Activated CD4-positive, alpha-beta T cell treated with anti-CD3 and anti-CD28 coated beads, Interleukin-2, amount 10 ng/mL, durations not matched to agents 7 days and 5 days (primary cell): Measurements from ENCODE around the gene VAMP1. TPM values are rescaled to one million over a fixed set of nuclear protein-coding genes. Genes with fewer than 3 reads are reported as not detected.
A peak's percentile ranks its signal among the peaks of the same experiment; 100 is the strongest.
"Not testable (repeated sequence)": the region's sequence is repeated elsewhere in the genome, so short reads cannot be mapped to it uniquely, and the experiment has no call there.

Experiments
- CTCF ChIA-PET: fragments of 350-600 bp; sonication (Branson Sonifier 250); formaldehyde crosslinking; loops from one replicate; lab custom pipeline; 2021; ENCODE audit warnings: antibody characterized with exemption; lab: Charles Lee
- POLR2A ChIA-PET: fragments of 350-600 bp; sonication (Branson Sonifier 250); formaldehyde crosslinking; loops from one replicate; lab custom pipeline; 2021; ENCODE audit warnings: antibody characterized with exemption; lab: Charles Lee
- DNase-seq: peaks from one replicate; pipeline ENCODE4 v3.0.0-alpha.2; 2020
- H3K27ac Mint-ChIP-seq: one replicate; pipeline ENCODE4 v1.8.0; 2021; ENCODE audit warnings: mild to moderate bottlenecking, moderate library complexity, mixed read lengths
- H3K27me3 Mint-ChIP-seq: one replicate; pipeline ENCODE4 v1.8.0; 2021; ENCODE audit warnings: mixed read lengths
- H3K36me3 Mint-ChIP-seq: one replicate; pipeline ENCODE4 v1.8.0; 2021; ENCODE audit warnings: low read depth, mixed read lengths
- H3K4me1 Mint-ChIP-seq: one replicate; pipeline ENCODE4 v1.8.0; 2021; ENCODE audit warnings: mixed read lengths
- H3K4me3 Mint-ChIP-seq: one replicate; pipeline ENCODE4 v1.8.0; 2021; ENCODE audit warnings: mild to moderate bottlenecking, moderate library complexity, mixed read lengths
- H3K9me3 Mint-ChIP-seq: one replicate; pipeline ENCODE4 v1.8.0; 2021; ENCODE audit warnings: mixed read lengths
- total RNA-seq, 2 experiments: library from RNA; stranded (reverse); gene quantifications; one replicate each; pipeline ENCODE4 v1.2.3, GENCODE V29; 2021

VAMP1 gene
- total RNA-seq, 2 experiments from 2014 or later: 61.4 to 73.4 TPM

- POLR2A ChIA-PET: interaction anchor here (1.3 kb wide), 1 partner anchor 106 kb away, joined by 3 read pairs; the partner anchor contains the start of gene GAPDH
- H3K27ac Mint-ChIP-seq: peak overlapping the region; percentile 89
- not testable (repeated sequence) for H3K27me3 Mint-ChIP-seq, DNase-seq, H3K36me3 Mint-ChIP-seq, H3K9me3 Mint-ChIP-seq, H3K4me3 Mint-ChIP-seq
- CTCF ChIA-PET: interaction anchor here (0.6 to 3.1 kb wide), 7 partner anchors 8 to 112 kb away, joined by 3 to 18 read pairs (median 4); partner anchors contain the start of gene TAPBPL
- peaks cover 72% of the 10 kb centered on the region for H3K4me1 Mint-ChIP-seq
These were observed 42.7 kb downstream of the VAMP1 start for GRCh38 chr12:6427796-6428195.

- Mint-ChIP-seq H3K36me3 (no peaks in the 10 kb centered on the region), H3K27ac (peak overlapping the region; percentile 89), H3K9me3 (no peaks in the 10 kb centered on the region), H3K4me1 (peaks cover 69% of the 10 kb centered on the region), H3K4me3 (peak overlapping the region; percentile 42), H3K27me3 (no peaks in the 10 kb centered on the region)
- ChIA-PET CTCF (interaction anchor here (1.0 to 3.1 kb wide), 11 partner anchors 8 to 114 kb away, joined by 3 to 18 read pairs (median 4); partner anchors contain the start of gene TAPBPL), POLR2A (interaction anchor here (1.3 kb wide), 1 partner anchor 107 kb away, joined by 3 read pairs; the partner anchor contains the start of gene GAPDH)
- DNase-seq: peak; percentile 86
These were observed 43.4 kb downstream of the VAMP1 start for GRCh38 chr12:6426882-6427671.

- Mint-ChIP-seq H3K27ac (peak overlapping the region; percentile 89), H3K4me3 (no peak overlapping the region), H3K27me3 (peaks cover under 1% of the 10 kb centered on the region), H3K4me1 (peaks cover 61% of the 10 kb centered on the region), H3K9me3 (no peaks in the 10 kb centered on the region), H3K36me3 (no peaks in the 10 kb centered on the region)
- ChIA-PET POLR2A (interaction anchor here (0.6 to 0.7 kb wide), 2 partner anchors 67 to 93 kb away, joined by 3 read pairs; partner anchors contain the start of gene MRPL51), CTCF (interaction anchor here (0.6 to 3.1 kb wide), 14 partner anchors 9 to 139 kb away, joined by 3 to 18 read pairs (median 5); partner anchors contain the start of genes GAPDH, MRPL51, TAPBPL and VAMP1)
- no peak for DNase-seq
These were observed 44.6 kb downstream of the VAMP1 start for GRCh38 chr12:6425590-6426531.

GRCh38 chr12:6424866-6425265 is 45.6 kb downstream of the VAMP1 start:
- H3K27ac Mint-ChIP-seq: peak overlapping the region; percentile 78
- peaks cover 2% of the 10 kb centered on the region for H3K27me3 Mint-ChIP-seq
- H3K4me1 Mint-ChIP-seq: peaks cover 52% of the 10 kb centered on the region
- H3K36me3 Mint-ChIP-seq: no peaks in the 10 kb centered on the region
- CTCF ChIA-PET: interaction anchor here (1.3 to 3.1 kb wide), 13 partner anchors 14 to 115 kb away, joined by 3 to 21 read pairs (median 12); partner anchors contain the start of genes GAPDH, MRPL51 and VAMP1
- no peak overlapping the region for H3K4me3 Mint-ChIP-seq
- no peaks in the 10 kb centered on the region for H3K9me3 Mint-ChIP-seq
- POLR2A ChIA-PET: interaction anchor here (1.0 to 1.5 kb wide), 2 partner anchors 37 to 40 kb away, joined by 3 to 10 read pairs; no protein-coding TSS in a partner anchor
- DNase-seq: no peak

- Mint-ChIP-seq H3K4me3 (no peak overlapping the region), H3K36me3 (no peaks in the 10 kb centered on the region), H3K9me3 (no peaks in the 10 kb centered on the region), H3K4me1 (peaks cover 48% of the 10 kb centered on the region), H3K27ac (no peak overlapping the region), H3K27me3 (peaks cover 2% of the 10 kb centered on the region)
- POLR2A ChIA-PET: interaction anchor here (0.7 to 1.5 kb wide), 3 partner anchors 38 to 114 kb away, joined by 3 to 10 read pairs (median 3); no protein-coding TSS in a partner anchor
- CTCF ChIA-PET: interaction anchor here (0.6 to 3.1 kb wide), 32 partner anchors 10 to 178 kb away, joined by 3 to 21 read pairs (median 4); partner anchors contain the start of genes CD27, GAPDH, MRPL51 and NOP2
- no peak for DNase-seq
These were observed 46.5 kb downstream of the VAMP1 start for GRCh38 chr12:6424008-6424347.

GRCh38 chr12:6423267-6424007 is 47.0 kb downstream of the VAMP1 start:
- peaks cover 47% of the 10 kb centered on the region for H3K4me1 Mint-ChIP-seq
- POLR2A ChIA-PET: interaction anchor here (0.7 to 1.5 kb wide), 2 partner anchors 38 to 114 kb away, joined by 3 to 10 read pairs; no protein-coding TSS in a partner anchor
- CTCF ChIA-PET: interaction anchor here (0.6 to 3.1 kb wide), 34 partner anchors 11 to 179 kb away, joined by 3 to 21 read pairs (median 4); partner anchors contain the start of genes CD27, GAPDH, MRPL51 and NOP2
- H3K36me3 Mint-ChIP-seq: no peaks in the 10 kb centered on the region
- no peaks in the 10 kb centered on the region for H3K9me3 Mint-ChIP-seq
- H3K4me3 Mint-ChIP-seq: no peak overlapping the region
- H3K27ac Mint-ChIP-seq: peak overlapping the region; percentile 26
- peak; percentile 87 for DNase-seq
- H3K27me3 Mint-ChIP-seq: peaks cover 2% of the 10 kb centered on the region

- ChIA-PET POLR2A (no interaction called here), CTCF (no interaction called here)
- Mint-ChIP-seq H3K9me3 (no peaks in the 10 kb centered on the region), H3K4me1 (peaks cover 27% of the 10 kb centered on the region), H3K27me3 (peaks cover 2% of the 10 kb centered on the region), H3K27ac (no peak overlapping the region), H3K36me3 (no peaks in the 10 kb centered on the region), H3K4me3 (no peak overlapping the region)
- no peak for DNase-seq
These were observed 50.1 kb downstream of the VAMP1 start for GRCh38 chr12:6420364-6420763.

GRCh38 chr12:6418796-6419195 is 51.7 kb downstream of the VAMP1 start:
- POLR2A ChIA-PET: no interaction called here
- CTCF ChIA-PET: no interaction called here
- Mint-ChIP-seq H3K4me1 (peaks cover 21% of the 10 kb centered on the region), H3K9me3 (no peaks in the 10 kb centered on the region), H3K27me3 (peaks cover 2% of the 10 kb centered on the region), H3K27ac (no peak overlapping the region), H3K36me3 (peaks cover 1% of the 10 kb centered on the region), H3K4me3 (no peak overlapping the region)
- no peak for DNase-seq

GRCh38 chr12:6416596-6416995 is 53.9 kb downstream of the VAMP1 start:
- no peak for DNase-seq
- Mint-ChIP-seq H3K27me3 (peaks cover 2% of the 10 kb centered on the region), H3K27ac (no peak overlapping the region), H3K36me3 (peaks cover 1% of the 10 kb centered on the region), H3K4me1 (peaks cover 13% of the 10 kb centered on the region), H3K9me3 (no peaks in the 10 kb centered on the region), H3K4me3 (no peak overlapping the region)
- ChIA-PET POLR2A (no interaction called here), CTCF (interaction anchor here (1.6 to 1.7 kb wide), 2 partner anchors 10 to 32 kb away, joined by 4 read pairs; no protein-coding TSS in a partner anchor)
